Measurements from ENCODE around the gene RALGAPA1. TPM values are rescaled to one million over a fixed set of nuclear protein-coding genes. Genes with fewer than 3 reads are reported as not detected.

RALGAPA1 gene
- total and polyA plus RNA-seq, 2 experiments from 2014 or later: 19.2 to 41.6 TPM

- DNase-seq (ENCODE audit: low spot score): no peak
- no peak overlapping the region for H2AFZ ChIP-seq
- no peaks in the 10 kb centered on the region for H3K4me1 ChIP-seq (ENCODE audit: insufficient read depth)
- no peak for TF ChIP-seq EZH2phosphoT487 (IDR thresholded peaks at IDR 0.05; ENCODE audit: low read depth, severe bottlenecking, unreplicated experiment)
- TF ChIP-seq CTCF (IDR thresholded peaks at IDR 0.05; ENCODE audit: poor library complexity): no peak
- no peak for TF ChIP-seq EZH2 (IDR thresholded peaks at IDR 0.05; ENCODE audit: borderline replicate concordance)
- H3K79me2 ChIP-seq: no peaks in the 10 kb centered on the region
- H4K20me1 ChIP-seq (ENCODE audit: insufficient read depth, poor library complexity, severe bottlenecking): no peaks in the 10 kb centered on the region
- WGBS (ENCODE audit: low lambda C conversion rate, missing lambda C conversion rate): 98% methylated on average over 2 of the region's 2 CpGs
- no peaks in the 10 kb centered on the region for H3K9me3 ChIP-seq (ENCODE audit: low read depth)
- H3K4me2 ChIP-seq: no peak overlapping the region
- no peaks in the 10 kb centered on the region for H3K9me2 ChIP-seq (replicated peaks; ENCODE audit: insufficient read depth)
- no peak overlapping the region for H3K27ac ChIP-seq
- H3K27me3 ChIP-seq: no peaks in the 10 kb centered on the region
- H3K4me3 ChIP-seq: no peak overlapping the region
- no peaks in the 10 kb centered on the region for H3K36me3 ChIP-seq (replicated peaks; ENCODE audit: insufficient read depth, low read depth)
Measured at GRCh38 chr14:35682802-35683201, 126.3 kb downstream of the RALGAPA1 start.

GRCh38 chr14:35678403-35679028 lies 130.6 kb downstream of the RALGAPA1 start:
- Histone ChIP-seq H3K27me3 (no peaks in the 10 kb centered on the region), H3K9me3 (ENCODE audit: low read depth) (no peaks in the 10 kb centered on the region), H3K4me3 (no peak overlapping the region), H3K79me2 (no peaks in the 10 kb centered on the region), H3K4me1 (ENCODE audit: insufficient read depth) (no peaks in the 10 kb centered on the region), H4K20me1 (ENCODE audit: insufficient read depth, poor library complexity, severe bottlenecking) (no peaks in the 10 kb centered on the region), H3K36me3 (replicated peaks; ENCODE audit: insufficient read depth, low read depth) (no peaks in the 10 kb centered on the region), H3K9me2 (replicated peaks; ENCODE audit: insufficient read depth) (no peaks in the 10 kb centered on the region), H3K27ac (no peak overlapping the region), H3K4me2 (no peak overlapping the region), H2AFZ (no peak overlapping the region)
- 88% methylated on average over 1 of the region's 1 CpG for WGBS (ENCODE audit: low lambda C conversion rate, missing lambda C conversion rate)
- peak; percentile 4 for DNase-seq (ENCODE audit: low spot score)
- TF ChIP-seq EZH2phosphoT487 (IDR thresholded peaks at IDR 0.05; ENCODE audit: low read depth, severe bottlenecking, unreplicated experiment) (no peak), CTCF (IDR thresholded peaks at IDR 0.05; ENCODE audit: poor library complexity) (no peak), EZH2 (IDR thresholded peaks at IDR 0.05; ENCODE audit: borderline replicate concordance) (no peak)

GRCh38 chr14:35669782-35670181 lies 139.3 kb downstream of the RALGAPA1 start:
- H3K4me3 ChIP-seq: no peak overlapping the region
- H3K27me3 ChIP-seq: no peaks in the 10 kb centered on the region
- 49% methylated on average over 3 of the region's 3 CpGs for WGBS (ENCODE audit: low lambda C conversion rate, missing lambda C conversion rate)
- H3K9me3 ChIP-seq (ENCODE audit: low read depth): no peaks in the 10 kb centered on the region
- no peak overlapping the region for H3K4me2 ChIP-seq
- H2AFZ ChIP-seq: no peak overlapping the region
- no peaks in the 10 kb centered on the region for H3K36me3 ChIP-seq (replicated peaks; ENCODE audit: insufficient read depth, low read depth)
- no peaks in the 10 kb centered on the region for H3K79me2 ChIP-seq
- DNase-seq (ENCODE audit: low spot score): peak; percentile 51
- TF ChIP-seq EZH2phosphoT487 (IDR thresholded peaks at IDR 0.05; ENCODE audit: low read depth, severe bottlenecking, unreplicated experiment): no peak
- no peak for TF ChIP-seq EZH2 (IDR thresholded peaks at IDR 0.05; ENCODE audit: borderline replicate concordance)
- no peak for TF ChIP-seq CTCF (IDR thresholded peaks at IDR 0.05; ENCODE audit: poor library complexity)
- H3K9me2 ChIP-seq (replicated peaks; ENCODE audit: insufficient read depth): no peaks in the 10 kb centered on the region
- no peaks in the 10 kb centered on the region for H4K20me1 ChIP-seq (ENCODE audit: insufficient read depth, poor library complexity, severe bottlenecking)
- H3K4me1 ChIP-seq (ENCODE audit: insufficient read depth): no peaks in the 10 kb centered on the region
- peak overlapping the region; percentile 48 for H3K27ac ChIP-seq

All from hepatocyte (in vitro differentiated cells).